CD8-positive, alpha-beta memory T cell (primary cell): ENCODE data around the gene MTCH2. TPM values are rescaled to one million over a fixed set of nuclear protein-coding genes. Genes with fewer than 3 reads are reported as not detected.
A peak's percentile ranks its signal among the peaks of the same experiment; 100 is the strongest.

Experiments
- CTCF ChIA-PET: fragments of 350-600 bp; sonication (Branson Sonifier 250); formaldehyde crosslinking; loops from one replicate; lab custom pipeline; 2021; ENCODE audit warnings: antibody characterized with exemption; lab: Charles Lee
- POLR2A ChIA-PET: fragments of 350-600 bp; sonication (Branson Sonifier 250); formaldehyde crosslinking; loops from one replicate; lab custom pipeline; 2021; ENCODE audit warnings: antibody characterized with exemption; lab: Charles Lee
- DNase-seq, 5 donors: peaks; one replicate each; pipeline versions ENCODE4 v3.0.0 to v3.0.0-alpha.2; 2020 to 2022; ENCODE audit warnings: mixed read lengths in 1 of 5
- H3K27ac ChIP-seq: one replicate; pipeline ENCODE4 v1.7.0; 2013; ENCODE audit warnings: low read depth, mild to moderate bottlenecking, low read length, moderate library complexity
- H3K27me3 ChIP-seq: 2 replicates; pipeline ENCODE4 v1.7.0; 2013; ENCODE audit warnings: low read length, mild to moderate bottlenecking; ENCODE audit not compliant: insufficient read depth, poor library complexity, severe bottlenecking
- H3K36me3 ChIP-seq: 2 replicates; pipeline ENCODE4 v1.7.0; 2013; ENCODE audit warnings: mild to moderate bottlenecking, low read length, moderate library complexity; ENCODE audit not compliant: insufficient read depth
- H3K4me1 ChIP-seq: 2 replicates; pipeline ENCODE4 v1.7.0; 2013; ENCODE audit warnings: mild to moderate bottlenecking, low read length, moderate library complexity; ENCODE audit not compliant: insufficient read depth
- H3K4me3 ChIP-seq: 2 replicates; pipeline ENCODE4 v1.7.0; 2013; ENCODE audit warnings: mild to moderate bottlenecking, low read length
- H3K9me3 ChIP-seq: 2 replicates; pipeline ENCODE4 v1.7.0; 2013; ENCODE audit warnings: mild to moderate bottlenecking, low read length
- H3K27ac Mint-ChIP-seq, 8 donors: one replicate each; pipeline ENCODE4 v1.8.0; 2020 to 2021; ENCODE audit warnings: mixed read lengths in 8 of 8, mild to moderate bottlenecking in 6 of 8, inconsistent platforms in 3 of 8, moderate library complexity in 3 of 8
- H3K27me3 Mint-ChIP-seq, 2 donors: one replicate each; pipeline ENCODE4 v1.8.0; 2020 to 2021; ENCODE audit warnings: mixed read lengths in 2 of 2, mild to moderate bottlenecking in 1 of 2, moderate library complexity in 1 of 2
- H3K36me3 Mint-ChIP-seq, 3 donors: one replicate each; pipeline ENCODE4 v1.8.0; 2020 to 2021; ENCODE audit warnings: mixed read lengths in 3 of 3, inconsistent platforms in 1 of 3, mild to moderate bottlenecking in 1 of 3
- H3K4me1 Mint-ChIP-seq, 3 donors: one replicate each; pipeline ENCODE4 v1.8.0; 2020 to 2021; ENCODE audit warnings: mixed read lengths in 3 of 3, inconsistent platforms in 1 of 3, mild to moderate bottlenecking in 1 of 3
- H3K4me3 Mint-ChIP-seq, 7 donors: one replicate each; pipeline ENCODE4 v1.8.0; 2020 to 2021; ENCODE audit warnings: mixed read lengths in 7 of 7, mild to moderate bottlenecking in 6 of 7, moderate library complexity in 4 of 7, inconsistent platforms in 2 of 7
- H3K9me3 Mint-ChIP-seq, 5 donors: one replicate each; pipeline ENCODE4 v1.8.0; 2020 to 2022; ENCODE audit warnings: mixed read lengths in 5 of 5, mild to moderate bottlenecking in 3 of 5, moderate library complexity in 2 of 5, inconsistent platforms in 1 of 5
- polyA plus RNA-seq: library from polyadenylated mRNA; unstranded; fragments of 300-500 nt; fragmentation: Illumina TruSeq; gene quantifications from one replicate; pipeline ENCODE4 v1.2.3, GENCODE V29; 2021
- total RNA-seq, 2 experiments: library from RNA; stranded (reverse); gene quantifications; one replicate each; pipeline ENCODE4 v1.2.3, GENCODE V29; 2021

MTCH2 gene
- total and polyA plus RNA-seq, 3 experiments from 2014 or later, result 63.7 to 131 (median 124) TPM

- Mint-ChIP-seq H3K4me3 (no peak overlapping the region), H3K27me3 (no peaks in the 10 kb centered on the region), H3K36me3 (peaks cover 5 to 11% (median 10%) of the 10 kb centered on the region in 3 donors), H3K9me3 (no peaks in the 10 kb centered on the region), H3K4me1 (no peaks in the 10 kb centered on the region), H3K27ac (peak overlapping the region in 1 of 8 donors; percentile 70)
- Histone ChIP-seq H3K36me3 (no peaks in the 10 kb centered on the region), H3K4me3 (no peak overlapping the region), H3K27ac (no peak overlapping the region), H3K9me3 (no peaks in the 10 kb centered on the region), H3K27me3 (no peaks in the 10 kb centered on the region), H3K4me1 (no peaks in the 10 kb centered on the region)
- ChIA-PET POLR2A (no interaction called here), CTCF (no interaction called here)
- DNase-seq, result no peak
These were observed 32.7 kb downstream of the MTCH2 start for GRCh38 chr11:47609675-47610074.

GRCh38 chr11:47607380-47607779, 35.0 kb downstream of the MTCH2 start:
- Histone ChIP-seq H3K4me1 (no peaks in the 10 kb centered on the region), H3K27me3 (no peaks in the 10 kb centered on the region), H3K4me3 (no peak overlapping the region), H3K36me3 (no peaks in the 10 kb centered on the region), H3K27ac (no peak overlapping the region), H3K9me3 (no peaks in the 10 kb centered on the region)
- CTCF ChIA-PET, result interaction anchor here (0.5 to 1.5 kb wide), 3 partner anchors 13 to 72 kb away, joined by 3 to 4 read pairs (median 3); no protein-coding TSS in a partner anchor
- peaks cover 5 to 11% (median 8%) of the 10 kb centered on the region in 3 donors for H3K36me3 Mint-ChIP-seq
- POLR2A ChIA-PET, result no interaction called here
- no peaks in the 10 kb centered on the region for H3K4me1 Mint-ChIP-seq
- no peak for DNase-seq
- peak overlapping the region in 1 of 7 donors; percentile 44 for H3K4me3 Mint-ChIP-seq
- no peak overlapping the region for H3K27ac Mint-ChIP-seq
- H3K27me3 Mint-ChIP-seq, result no peaks in the 10 kb centered on the region
- H3K9me3 Mint-ChIP-seq, result no peaks in the 10 kb centered on the region

GRCh38 chr11:47606731-47607130, 35.6 kb downstream of the MTCH2 start:
- peaks cover 5 to 11% (median 8%) of the 10 kb centered on the region in 3 donors for H3K36me3 Mint-ChIP-seq
- no peak for DNase-seq
- Histone ChIP-seq H3K9me3 (no peaks in the 10 kb centered on the region), H3K27ac (no peak overlapping the region), H3K36me3 (no peaks in the 10 kb centered on the region), H3K4me1 (no peaks in the 10 kb centered on the region), H3K27me3 (no peaks in the 10 kb centered on the region), H3K4me3 (no peak overlapping the region)
- no peak overlapping the region for H3K4me3 Mint-ChIP-seq
- ChIA-PET CTCF (interaction anchor here (1.5 kb wide), 1 partner anchor 14 kb away, joined by 4 read pairs; no protein-coding TSS in a partner anchor), POLR2A (no interaction called here)
- H3K27ac Mint-ChIP-seq, result no peak overlapping the region
- H3K4me1 Mint-ChIP-seq, result no peaks in the 10 kb centered on the region
- H3K9me3 Mint-ChIP-seq, result no peaks in the 10 kb centered on the region
- no peaks in the 10 kb centered on the region for H3K27me3 Mint-ChIP-seq

- Mint-ChIP-seq H3K4me1 (no peaks in the 10 kb centered on the region), H3K27me3 (no peaks in the 10 kb centered on the region), H3K27ac (no peak overlapping the region), H3K9me3 (no peaks in the 10 kb centered on the region), H3K4me3 (no peak overlapping the region), H3K36me3 (peaks cover 5 to 11% (median 7%) of the 10 kb centered on the region in 3 donors)
- POLR2A ChIA-PET, result no interaction called here
- Histone ChIP-seq H3K4me3 (no peak overlapping the region), H3K27me3 (no peaks in the 10 kb centered on the region), H3K36me3 (no peaks in the 10 kb centered on the region), H3K4me1 (no peaks in the 10 kb centered on the region), H3K27ac (no peak overlapping the region), H3K9me3 (no peaks in the 10 kb centered on the region)
- DNase-seq, result no peak
- CTCF ChIA-PET, result interaction anchor here (1.2 to 1.5 kb wide), 2 partner anchors 11 to 15 kb away, joined by 3 to 4 read pairs; no protein-coding TSS in a partner anchor
These were observed 36.4 kb downstream of the MTCH2 start for GRCh38 chr11:47605921-47606320.

GRCh38 chr11:47603295-47603694, 39.1 kb downstream of the MTCH2 start:
- Mint-ChIP-seq H3K9me3 (no peaks in the 10 kb centered on the region), H3K36me3 (peaks cover 4 to 12% (median 4%) of the 10 kb centered on the region in 3 donors), H3K4me3 (no peak overlapping the region), H3K27me3 (peaks cover 0 to 4% of the 10 kb centered on the region in 2 donors), H3K4me1 (no peaks in the 10 kb centered on the region), H3K27ac (no peak overlapping the region)
- ChIA-PET POLR2A (no interaction called here), CTCF (no interaction called here)
- no peaks in the 10 kb centered on the region for H3K36me3 ChIP-seq
- no peaks in the 10 kb centered on the region for H3K9me3 ChIP-seq
- no peaks in the 10 kb centered on the region for H3K27me3 ChIP-seq
- no peak overlapping the region for H3K4me3 ChIP-seq
- DNase-seq, result no peak
- H3K4me1 ChIP-seq, result no peaks in the 10 kb centered on the region
- no peak overlapping the region for H3K27ac ChIP-seq

- H3K27me3 ChIP-seq, result peaks cover 3% of the 10 kb centered on the region
- Mint-ChIP-seq H3K27me3 (peaks cover 5 to 15% of the 10 kb centered on the region in 2 donors), H3K4me3 (no peak overlapping the region), H3K9me3 (no peaks in the 10 kb centered on the region), H3K36me3 (peaks cover 0 to 4% (median 0%) of the 10 kb centered on the region in 3 donors), H3K4me1 (no peaks in the 10 kb centered on the region), H3K27ac (no peak overlapping the region)
- H3K4me3 ChIP-seq, result no peak overlapping the region
- H3K9me3 ChIP-seq, result no peaks in the 10 kb centered on the region
- no peaks in the 10 kb centered on the region for H3K4me1 ChIP-seq
- CTCF ChIA-PET, result no interaction called here
- H3K27ac ChIP-seq, result no peak overlapping the region
- POLR2A ChIA-PET, result no interaction called here
- no peak for DNase-seq
- H3K36me3 ChIP-seq, result no peaks in the 10 kb centered on the region
These were observed 42.5 kb downstream of the MTCH2 start for GRCh38 chr11:47599902-47600301.

GRCh38 chr11:47595967-47596366, 46.4 kb downstream of the MTCH2 start:
- Mint-ChIP-seq H3K36me3 (peaks cover 0 to 4% (median 4%) of the 10 kb centered on the region in 3 donors), H3K9me3 (no peaks in the 10 kb centered on the region), H3K27me3 (peaks cover 29 to 39% of the 10 kb centered on the region in 2 donors), H3K4me3 (no peak overlapping the region), H3K4me1 (peaks cover 0 to 14% (median 2%) of the 10 kb centered on the region in 3 donors), H3K27ac (no peak overlapping the region)
- Histone ChIP-seq H3K36me3 (no peaks in the 10 kb centered on the region), H3K4me1 (no peaks in the 10 kb centered on the region), H3K9me3 (no peaks in the 10 kb centered on the region), H3K27me3 (peaks cover 24% of the 10 kb centered on the region), H3K27ac (no peak overlapping the region), H3K4me3 (no peak overlapping the region)
- ChIA-PET POLR2A (no interaction called here), CTCF (no interaction called here)
- no peak for DNase-seq

- no peak overlapping the region for H3K27ac Mint-ChIP-seq
- Histone ChIP-seq H3K36me3 (no peaks in the 10 kb centered on the region), H3K27me3 (peaks cover 24% of the 10 kb centered on the region), H3K4me1 (no peaks in the 10 kb centered on the region), H3K4me3 (no peak overlapping the region), H3K27ac (no peak overlapping the region), H3K9me3 (no peaks in the 10 kb centered on the region)
- H3K9me3 Mint-ChIP-seq, result no peaks in the 10 kb centered on the region
- no peak overlapping the region for H3K4me3 Mint-ChIP-seq
- peaks cover 29 to 38% of the 10 kb centered on the region in 2 donors for H3K27me3 Mint-ChIP-seq
- peaks cover 0 to 14% (median 2%) of the 10 kb centered on the region in 3 donors for H3K4me1 Mint-ChIP-seq
- POLR2A ChIA-PET, result no interaction called here
- no peak for DNase-seq
- CTCF ChIA-PET, result no interaction called here
- peaks cover 0 to 4% (median 4%) of the 10 kb centered on the region in 3 donors for H3K36me3 Mint-ChIP-seq
These were observed 47.3 kb downstream of the MTCH2 start for GRCh38 chr11:47595029-47595428.
